ENCODE data around the gene SLC35A5. TPM values are rescaled to one million over a fixed set of nuclear protein-coding genes. Genes with fewer than 3 reads are reported as not detected.
A peak's percentile ranks its signal among the peaks of the same experiment; 100 is the strongest.

The SLC35A5 gene
- total and polyA plus RNA-seq, 2 of the 13 experiments (the other 11 are each of a cell fraction or from before 2014, with no cell fraction given): 15.5 to 26.5 TPM

GRCh38 chr3:112582244-112582874 is 20.5 kb downstream of the SLC35A5 start:
- Histone ChIP-seq H3K4me3 (replicated peaks in 1 of 3; ENCODE audit: insufficient read depth in 1 of 3, low read depth in 2 of 3, low read length in 3 of 3) (no peak overlapping the region), H4K20me1 (ENCODE audit: insufficient read depth, low read length) (no peaks in the 10 kb centered on the region), H3K27ac (ENCODE audit: extremely low read length, insufficient read depth, low read length) (no peak overlapping the region), H3K4me2 (ENCODE audit: low read depth, low read length) (no peak overlapping the region), H2AFZ (ENCODE audit: low read length) (no peak overlapping the region), H3K9me3 (ENCODE audit: low read length) (no peaks in the 10 kb centered on the region), H3K9ac (ENCODE audit: insufficient read depth, low read depth, low read length) (no peak overlapping the region), H3K36me3 (replicated peaks in 1 of 2; ENCODE audit: control insufficient read depth in 1 of 2, insufficient read depth in 2 of 2, low read length in 2 of 2) (peaks cover 5 to 16% of the 10 kb centered on the region in 2 experiments; a peak in 3 of 5 replicates), H3K4me1 (ENCODE audit: insufficient read depth, low read length) (no peaks in the 10 kb centered on the region), H3K79me2 (ENCODE audit: insufficient read depth, low read length) (no peaks in the 10 kb centered on the region), H3K27me3 (ENCODE audit: control insufficient read depth in 1 of 2, insufficient read depth in 2 of 2, low read length in 2 of 2) (no peaks in the 10 kb centered on the region)
- in situ Hi-C loops (cut with HindIII; ENCODE audit: extremely low pct_ligation_motif_present, low pct_unique_long_range_greater_than_20kb): no loop called here
- ATAC-seq (peak; percentile 58), DNase-seq (ENCODE audit: low spot score) (peak; percentile 21), FAIRE-seq (no peak)
- BruUV-seq (replicated peaks): no TSS peak
- 67% methylated on average over 2 of the region's 2 CpGs for WGBS (ENCODE audit: low lambda C conversion rate)
- TF ChIP-seq CTCF (CRISPR knock-in tag; IDR thresholded peaks at IDR 0.05) (peak; percentile 50), ZBTB25 (CRISPR knock-in tag; IDR thresholded peaks at IDR 0.05) (no peak), BRF2 (CRISPR knock-in tag; IDR thresholded peaks at IDR 0.05) (no peak), STAG1 (CRISPR knock-in tag; IDR thresholded peaks at IDR 0.05) (peak; percentile 37)
- intact Hi-C loops (cut with micrococcal nuclease; ENCODE audit: unreplicated experiment): loop anchor here (2.0 kb wide), 1 partner anchor 398 kb away; no protein-coding TSS in a partner anchor
- CTCF ChIA-PET (ENCODE audit: low intra/inter-chr PET ratio, low total read pairs): no interaction called here
- POLR2A ChIA-PET: no interaction called here

All from HepG2 (cell line).